ENCODE data around the gene MYO18A.
A peak's percentile ranks its signal among the peaks of the same experiment; 100 is the strongest.

Gene MYO18A

DNA sequence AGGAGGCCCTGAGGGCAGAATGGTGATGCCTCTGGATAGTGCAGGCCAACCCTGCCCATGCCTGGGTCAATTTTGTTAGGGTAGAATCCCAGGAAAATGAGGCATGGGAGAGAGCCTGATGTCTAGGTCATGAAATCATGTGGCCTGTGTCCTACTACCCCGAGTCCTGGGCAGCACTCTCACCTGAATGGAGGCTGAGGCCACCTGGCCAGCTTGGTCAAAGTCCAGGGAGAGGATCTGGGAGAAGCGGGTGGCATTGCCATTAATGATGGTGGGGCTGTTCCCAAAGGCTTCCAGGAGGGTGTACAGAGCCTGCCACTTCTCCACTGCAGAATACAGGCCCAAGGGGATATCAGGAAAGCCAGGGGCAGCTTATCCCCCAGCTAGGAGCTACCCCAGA, 59.8 kb downstream of the MYO18A start:
- H3K4me3 ChIP-seq (ENCODE audit: low read depth, low read length), result no peak overlapping the region
- TF ChIP-seq, protein P1, sequence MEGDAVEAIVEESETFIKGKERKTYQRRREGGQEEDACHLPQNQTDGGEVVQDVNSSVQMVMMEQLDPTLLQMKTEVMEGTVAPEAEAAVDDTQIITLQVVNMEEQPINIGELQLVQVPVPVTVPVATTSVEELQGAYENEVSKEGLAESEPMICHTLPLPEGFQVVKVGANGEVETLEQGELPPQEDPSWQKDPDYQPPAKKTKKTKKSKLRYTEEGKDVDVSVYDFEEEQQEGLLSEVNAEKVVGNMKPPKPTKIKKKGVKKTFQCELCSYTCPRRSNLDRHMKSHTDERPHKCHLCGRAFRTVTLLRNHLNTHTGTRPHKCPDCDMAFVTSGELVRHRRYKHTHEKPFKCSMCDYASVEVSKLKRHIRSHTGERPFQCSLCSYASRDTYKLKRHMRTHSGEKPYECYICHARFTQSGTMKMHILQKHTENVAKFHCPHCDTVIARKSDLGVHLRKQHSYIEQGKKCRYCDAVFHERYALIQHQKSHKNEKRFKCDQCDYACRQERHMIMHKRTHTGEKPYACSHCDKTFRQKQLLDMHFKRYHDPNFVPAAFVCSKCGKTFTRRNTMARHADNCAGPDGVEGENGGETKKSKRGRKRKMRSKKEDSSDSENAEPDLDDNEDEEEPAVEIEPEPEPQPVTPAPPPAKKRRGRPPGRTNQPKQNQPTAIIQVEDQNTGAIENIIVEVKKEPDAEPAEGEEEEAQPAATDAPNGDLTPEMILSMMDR (IDR thresholded peaks at IDR 0.05; ENCODE audit: low read depth, low read length), result no peak

DNA sequence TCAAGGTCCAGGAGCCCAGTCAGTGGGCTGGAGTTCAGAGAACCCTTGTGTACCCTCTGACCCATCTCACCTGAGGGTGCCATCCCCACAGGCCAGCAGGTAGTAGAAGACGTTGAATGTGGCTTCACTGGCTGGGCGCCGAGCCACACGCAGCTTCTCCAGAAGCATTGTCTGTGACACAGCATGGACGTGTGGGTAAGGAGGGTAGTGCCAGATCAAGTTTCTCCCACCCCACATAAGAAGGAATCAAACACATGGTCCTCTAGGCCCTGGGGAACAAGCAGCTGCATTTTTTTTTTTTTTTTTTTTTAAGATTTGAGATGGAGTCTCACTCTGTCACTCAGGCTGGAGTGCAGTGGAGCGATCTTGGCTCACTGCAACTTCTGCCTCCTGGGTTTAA, 60.9 kb downstream of the MYO18A start:
- TF ChIP-seq, protein P1 (IDR thresholded peaks at IDR 0.05; ENCODE audit: low read depth, low read length), result no peak
- no peak overlapping the region for H3K4me3 ChIP-seq (ENCODE audit: low read depth, low read length)

DNA sequence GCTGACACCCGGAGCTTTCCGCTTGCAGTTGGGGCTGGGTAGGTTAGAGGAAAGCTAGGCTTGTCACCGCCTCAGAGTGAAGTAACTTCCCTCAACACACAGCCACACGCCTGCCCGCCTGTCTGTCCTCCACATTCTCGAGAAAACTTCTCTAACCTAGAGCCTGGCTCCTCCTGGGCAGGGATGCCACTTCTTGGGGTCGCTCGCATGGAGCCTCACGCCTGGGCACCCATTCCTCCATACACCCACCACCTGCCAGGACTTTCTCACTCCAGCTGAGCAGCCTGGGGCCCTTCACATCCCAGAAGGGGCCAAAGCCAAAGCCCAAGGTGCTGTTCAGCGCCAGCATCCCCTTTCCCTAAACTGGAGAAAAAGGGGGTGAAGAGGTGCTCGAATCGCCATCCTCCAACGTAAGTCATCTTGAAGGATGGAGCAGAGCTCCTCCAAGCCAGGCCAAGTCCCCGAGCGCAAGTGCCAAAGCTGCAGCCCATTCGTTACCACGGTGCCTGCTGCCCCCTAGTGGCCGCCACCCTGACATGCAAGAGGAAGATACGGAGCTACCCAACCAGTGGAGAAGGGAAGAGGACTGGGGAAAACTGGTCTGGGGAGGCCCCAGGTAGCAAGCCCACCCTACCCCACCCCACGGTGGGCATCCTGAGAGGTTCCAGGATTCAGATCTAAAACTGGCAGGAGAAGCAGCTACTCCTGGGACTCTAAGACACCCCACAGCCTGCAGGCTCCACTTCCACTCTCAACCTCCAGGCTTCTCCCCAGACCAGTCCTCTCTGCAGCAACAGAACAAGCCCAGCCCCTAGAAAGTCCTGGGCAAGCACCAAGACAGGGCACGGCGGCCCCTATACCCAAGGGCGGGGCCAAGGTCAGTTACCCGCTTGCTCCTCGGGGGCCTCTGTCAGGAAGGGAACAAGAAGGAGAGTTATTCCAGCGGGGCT, 63.1 kb downstream of the MYO18A start:
- H3K4me3 ChIP-seq (ENCODE audit: low read depth, low read length), result no peak overlapping the region
- TF ChIP-seq, protein P1 (IDR thresholded peaks at IDR 0.05; ENCODE audit: low read depth, low read length), result peak; percentile 75

DNA sequence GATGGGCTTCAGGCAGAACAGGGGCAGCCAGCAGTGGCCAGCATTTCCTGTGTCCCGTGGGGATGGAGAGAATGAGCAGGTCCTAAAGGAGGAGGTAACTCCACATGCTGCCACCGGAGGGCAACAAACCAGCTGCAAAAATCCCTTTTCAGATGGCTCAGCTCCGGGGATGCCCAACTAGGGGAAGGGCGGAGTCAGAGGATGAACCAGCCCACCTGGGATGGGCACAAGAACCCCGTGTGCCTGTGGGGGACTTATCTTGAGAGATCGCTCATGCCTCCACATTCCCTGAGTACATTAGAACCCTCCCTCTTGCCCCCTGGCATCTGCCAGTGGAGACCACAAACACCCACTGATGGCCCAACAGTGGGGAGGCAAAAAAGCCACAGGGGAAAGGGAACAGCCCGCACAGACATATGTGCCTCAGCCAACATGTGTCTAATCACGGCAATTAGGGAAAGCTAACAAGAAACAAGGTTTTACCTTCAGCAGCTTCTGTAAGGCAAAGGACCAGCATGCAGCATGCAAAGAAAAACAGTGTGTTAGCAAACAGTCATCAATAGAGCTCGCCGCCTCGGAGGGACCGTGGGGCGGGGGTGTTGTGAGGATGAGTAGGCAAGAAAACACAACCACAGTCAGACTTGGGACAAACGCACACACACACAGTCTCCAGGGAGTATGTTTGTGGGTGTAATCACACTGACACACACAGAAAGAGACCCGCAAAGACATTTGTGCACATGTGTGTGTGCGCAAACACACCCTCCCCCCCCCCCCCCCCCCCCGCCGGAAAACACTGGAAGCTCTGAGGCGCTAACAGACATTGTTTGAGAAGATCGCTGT, 64.0 kb downstream of the MYO18A start:
- no peak overlapping the region for H3K4me3 ChIP-seq (ENCODE audit: low read depth, low read length)

DNA sequence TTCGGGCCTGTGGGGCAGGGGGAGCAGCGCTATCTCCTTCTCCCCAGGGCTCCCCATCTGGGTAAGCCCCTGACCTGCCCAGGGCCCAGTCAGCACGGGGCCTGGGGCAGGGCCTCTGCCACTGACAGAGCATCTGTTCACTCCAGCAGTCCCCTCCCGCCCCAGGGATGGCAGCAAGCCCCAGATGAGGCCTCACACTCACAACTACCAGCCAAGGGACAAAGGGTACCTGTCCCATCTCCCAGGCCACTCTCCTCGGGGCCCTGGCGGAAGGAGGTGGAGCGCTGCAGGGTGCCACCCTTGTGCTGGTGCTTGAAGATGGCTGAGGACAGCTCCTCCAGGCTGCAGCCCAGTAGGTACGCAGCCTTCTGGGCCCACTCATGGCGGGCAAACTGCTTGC, 64.8 kb downstream of the MYO18A start:
- no peak overlapping the region for H3K4me3 ChIP-seq (ENCODE audit: low read depth, low read length)
- TF ChIP-seq, protein P1 (IDR thresholded peaks at IDR 0.05; ENCODE audit: low read depth, low read length), result no peak

More for the DNA sequence above, 64.0 kb downstream of the MYO18A start:
- TF ChIP-seq, protein P1 (IDR thresholded peaks at IDR 0.05; ENCODE audit: low read depth, low read length), result peak; percentile 36; the same call in 1 of the 2 replicates

DNA sequence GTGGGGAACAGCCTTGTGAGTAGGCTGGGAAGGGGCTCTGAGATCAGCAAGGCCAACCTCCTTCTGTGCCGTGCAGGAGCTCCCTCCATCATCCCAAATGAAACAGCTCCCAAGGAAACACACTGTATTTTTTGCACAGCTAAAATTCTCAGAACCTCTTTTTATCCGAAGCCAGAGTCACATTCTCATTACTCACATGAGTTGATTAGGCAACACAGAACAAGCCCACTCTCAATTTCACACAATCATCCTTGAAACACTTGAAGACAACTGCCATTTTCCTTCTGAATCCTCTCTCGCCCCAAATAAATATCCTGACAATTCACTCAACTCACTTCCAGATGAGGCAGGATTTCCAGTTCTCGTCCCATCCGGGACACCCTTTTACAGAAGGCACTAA, 66.1 kb downstream of the MYO18A start:
- H3K4me3 ChIP-seq (ENCODE audit: low read depth, low read length), result no peak overlapping the region
- TF ChIP-seq, protein P1 (IDR thresholded peaks at IDR 0.05; ENCODE audit: low read depth, low read length), result no peak
